ENCODE measurements around the gene HOXA13.

The HOXA13 gene

DNA sequence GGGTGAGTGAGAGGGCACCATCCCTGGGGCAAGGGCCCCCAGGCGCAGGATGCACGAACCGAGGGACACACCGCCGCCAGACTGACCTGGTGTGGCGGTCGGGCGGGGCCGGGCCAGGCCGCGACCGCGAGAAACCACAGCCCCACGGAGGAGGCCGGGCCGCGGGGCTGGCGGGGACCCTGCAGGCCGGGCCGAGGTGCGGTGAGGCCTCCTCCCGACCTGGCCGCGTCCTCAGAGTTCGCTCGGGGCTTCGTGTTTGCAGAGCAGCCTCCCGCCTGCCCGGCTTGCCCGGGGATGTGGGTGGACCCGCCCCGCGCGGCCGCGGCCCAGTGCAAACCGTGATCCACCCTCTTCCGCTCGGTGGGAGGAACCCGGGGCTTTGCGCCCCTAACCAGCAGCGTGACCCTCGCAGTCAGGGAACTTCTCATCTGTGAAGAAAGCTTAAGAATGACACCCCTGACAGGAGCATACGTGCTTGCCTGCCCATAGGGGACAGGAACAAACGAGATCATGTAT is 20.6 kb upstream of the HOXA13 start:
- POLR2A ChIA-PET (ENCODE audit: low non-redundant PET), result no interaction called here
- TF ChIP-seq, protein P1, sequence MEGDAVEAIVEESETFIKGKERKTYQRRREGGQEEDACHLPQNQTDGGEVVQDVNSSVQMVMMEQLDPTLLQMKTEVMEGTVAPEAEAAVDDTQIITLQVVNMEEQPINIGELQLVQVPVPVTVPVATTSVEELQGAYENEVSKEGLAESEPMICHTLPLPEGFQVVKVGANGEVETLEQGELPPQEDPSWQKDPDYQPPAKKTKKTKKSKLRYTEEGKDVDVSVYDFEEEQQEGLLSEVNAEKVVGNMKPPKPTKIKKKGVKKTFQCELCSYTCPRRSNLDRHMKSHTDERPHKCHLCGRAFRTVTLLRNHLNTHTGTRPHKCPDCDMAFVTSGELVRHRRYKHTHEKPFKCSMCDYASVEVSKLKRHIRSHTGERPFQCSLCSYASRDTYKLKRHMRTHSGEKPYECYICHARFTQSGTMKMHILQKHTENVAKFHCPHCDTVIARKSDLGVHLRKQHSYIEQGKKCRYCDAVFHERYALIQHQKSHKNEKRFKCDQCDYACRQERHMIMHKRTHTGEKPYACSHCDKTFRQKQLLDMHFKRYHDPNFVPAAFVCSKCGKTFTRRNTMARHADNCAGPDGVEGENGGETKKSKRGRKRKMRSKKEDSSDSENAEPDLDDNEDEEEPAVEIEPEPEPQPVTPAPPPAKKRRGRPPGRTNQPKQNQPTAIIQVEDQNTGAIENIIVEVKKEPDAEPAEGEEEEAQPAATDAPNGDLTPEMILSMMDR (conservative IDR thresholded peaks at IDR 0.05; ENCODE audit: low read depth), result no peak
- no peak overlapping the region for H3K27ac ChIP-seq
- DNase-seq (ENCODE audit: low spot score), result no peak
- CTCF ChIA-PET, result no interaction called here

DNA sequence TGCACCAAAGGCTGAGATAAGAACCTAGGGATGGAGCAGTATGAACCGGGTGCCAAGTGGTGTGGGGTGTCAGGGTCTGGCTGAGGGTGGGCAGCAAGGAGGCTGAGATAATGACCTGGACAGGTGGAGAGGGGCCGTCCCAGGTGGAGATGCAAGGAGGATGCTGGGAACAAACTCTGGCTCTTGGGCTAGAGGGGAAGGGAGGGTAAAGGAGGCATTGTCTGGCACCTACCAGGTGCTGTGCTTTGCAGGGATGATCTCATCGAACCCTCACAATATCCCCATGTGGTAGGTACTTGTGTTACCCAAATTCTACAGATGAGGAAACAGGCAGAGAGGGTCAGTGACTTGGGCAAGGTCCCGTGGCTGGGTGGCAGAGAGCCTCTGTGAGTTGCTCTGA is 19.9 kb upstream of the HOXA13 start:
- DNase-seq (ENCODE audit: low spot score), result no peak
- TF ChIP-seq, protein P1 (conservative IDR thresholded peaks at IDR 0.05; ENCODE audit: low read depth), result no peak
- no peak overlapping the region for H3K27ac ChIP-seq
- ChIA-PET POLR2A (ENCODE audit: low non-redundant PET) (no interaction called here), CTCF (no interaction called here)

- TF ChIP-seq, protein P1 (conservative IDR thresholded peaks at IDR 0.05; ENCODE audit: low read depth), result no peak
- H3K27ac ChIP-seq, result no peak overlapping the region
- ChIA-PET CTCF (no interaction called here), POLR2A (ENCODE audit: low non-redundant PET) (no interaction called here)
- DNase-seq (ENCODE audit: low spot score), result no peak
These were observed 18.1 kb upstream of the HOXA13 start for GRCh38 chr7:27217951-27218350.

GRCh38 chr7:27215356-27215755 is 15.5 kb upstream of the HOXA13 start:
- no peak overlapping the region for H3K27ac ChIP-seq
- DNase-seq (ENCODE audit: low spot score), result no peak
- ChIA-PET POLR2A (ENCODE audit: low non-redundant PET) (no interaction called here), CTCF (no interaction called here)
- TF ChIP-seq, protein P1 (conservative IDR thresholded peaks at IDR 0.05; ENCODE audit: low read depth), result no peak

DNA sequence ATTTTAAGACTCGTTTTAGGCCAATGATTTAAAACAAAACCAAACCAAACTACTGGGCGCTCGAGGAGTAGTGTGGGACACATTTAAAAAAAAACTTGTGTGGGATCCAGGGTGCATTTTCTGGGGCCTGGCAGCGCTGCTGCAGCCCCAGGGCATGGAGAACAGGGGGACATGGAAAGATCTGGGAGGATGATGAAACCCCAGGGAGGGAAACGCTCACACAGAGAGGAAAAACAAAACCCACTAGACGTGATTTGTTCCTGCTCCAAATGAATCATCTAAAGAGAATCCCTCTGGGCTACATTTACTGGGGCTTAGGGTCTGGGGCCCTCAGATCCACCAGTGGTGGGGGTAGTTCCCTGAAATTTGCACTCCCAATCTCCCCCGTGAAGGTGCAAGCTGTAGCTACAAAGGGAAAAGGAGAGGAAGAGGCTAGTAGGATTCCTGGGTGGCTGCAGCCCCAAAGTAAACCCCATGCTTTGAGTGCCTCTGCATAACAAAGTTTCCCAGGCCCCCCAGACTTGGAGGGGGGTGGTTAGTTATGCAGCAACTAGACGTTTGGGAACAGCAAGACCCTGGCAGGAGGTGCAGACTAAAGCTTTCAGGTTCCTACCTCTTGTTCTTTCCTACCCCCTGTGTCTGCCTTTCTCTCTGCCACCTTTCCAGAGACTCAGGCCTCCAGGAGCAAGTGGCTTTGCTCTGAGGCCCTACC is 14.5 kb upstream of the HOXA13 start:
- ChIA-PET CTCF (no interaction called here), POLR2A (ENCODE audit: low non-redundant PET) (no interaction called here)
- DNase-seq (ENCODE audit: low spot score), result no peak
- no peak overlapping the region for H3K27ac ChIP-seq
- TF ChIP-seq, protein P1 (conservative IDR thresholded peaks at IDR 0.05; ENCODE audit: low read depth), result no peak

- no peak for DNase-seq (ENCODE audit: low spot score)
- ChIA-PET POLR2A (ENCODE audit: low non-redundant PET) (no interaction called here), CTCF (no interaction called here)
- TF ChIP-seq, protein P1 (conservative IDR thresholded peaks at IDR 0.05; ENCODE audit: low read depth), result no peak
- H3K27ac ChIP-seq, result no peak overlapping the region
These were observed 13.7 kb upstream of the HOXA13 start for GRCh38 chr7:27213433-27214238.
